Activated naive CD8-positive, alpha-beta T cell treated with anti-CD3 and anti-CD28 coated beads, Interleukin-2, amount 50 U/mL, for 16 hours (primary cell): ENCODE data around the gene NT5C1A.

Experiments
- DNase-seq: peaks from one replicate; pipeline ENCODE4 v3.0.0-alpha.2; 2020; ENCODE audit warnings: low read depth, low spot score

The NT5C1A gene

GRCh38 chr1:39690225-39690624 is 18.3 kb upstream of the NT5C1A start:
- no peak for DNase-seq

- DNase-seq, result no peak
These were observed 17.7 kb upstream of the NT5C1A start for GRCh38 chr1:39689635-39690034.

- DNase-seq, result no peak
These were observed 17.3 kb upstream of the NT5C1A start for GRCh38 chr1:39689214-39689613.

GRCh38 chr1:39688706-39689105 is 16.8 kb upstream of the NT5C1A start:
- DNase-seq, result no peak

- no peak for DNase-seq
These were observed 15.3 kb upstream of the NT5C1A start for GRCh38 chr1:39687243-39687642.

- no peak for DNase-seq
These were observed 13.2 kb upstream of the NT5C1A start for GRCh38 chr1:39685071-39685470.

- DNase-seq, result no peak
These were observed 12.4 kb upstream of the NT5C1A start for GRCh38 chr1:39684313-39684664.

- no peak for DNase-seq
These were observed 11.8 kb upstream of the NT5C1A start for GRCh38 chr1:39683591-39684312.

GRCh38 chr1:39681999-39682398 is 10.1 kb upstream of the NT5C1A start:
- no peak for DNase-seq

- DNase-seq, result no peak
These were observed 9.4 kb upstream of the NT5C1A start for GRCh38 chr1:39681294-39681693.

- no peak for DNase-seq
These were observed 8.8 kb upstream of the NT5C1A start for GRCh38 chr1:39680751-39681150.

GRCh38 chr1:39679821-39680220 is 7.9 kb upstream of the NT5C1A start:
- no peak for DNase-seq

GRCh38 chr1:39678889-39679288 is 7.0 kb upstream of the NT5C1A start:
- DNase-seq, result no peak

- DNase-seq, result no peak
These were observed 5.7 kb upstream of the NT5C1A start for GRCh38 chr1:39677645-39678044.

- DNase-seq, result no peak
These were observed 5.1 kb upstream of the NT5C1A start for GRCh38 chr1:39676948-39677548.

- no peak for DNase-seq
These were observed 3.3 kb upstream of the NT5C1A start for GRCh38 chr1:39675220-39675619.

GRCh38 chr1:39673215-39673614 is 1.3 kb upstream of the NT5C1A start:
- DNase-seq, result no peak

GRCh38 chr1:39672551-39672947 is 642 bp upstream of the NT5C1A start:
- no peak for DNase-seq

- DNase-seq, result no peak
These were observed 494 bp downstream of the NT5C1A start for GRCh38 chr1:39671433-39671792.

GRCh38 chr1:39670689-39671088 is 1.2 kb downstream of the NT5C1A start:
- no peak for DNase-seq

- DNase-seq, result no peak
These were observed 3.0 kb downstream of the NT5C1A start for GRCh38 chr1:39668894-39669293.

- DNase-seq, result no peak
These were observed 3.8 kb downstream of the NT5C1A start for GRCh38 chr1:39668111-39668510.

- DNase-seq, result peak; percentile 15
These were observed 5.1 kb downstream of the NT5C1A start for GRCh38 chr1:39666772-39667171.

GRCh38 chr1:39663559-39663958 is 8.3 kb downstream of the NT5C1A start:
- DNase-seq, result no peak
